Stimulated activated CD4-positive, alpha-beta T cell treated with anti-CD3 and anti-CD28 coated beads, Interleukin-4, amount 100 ng/mL, for 24 hours (primary cell): ENCODE data around the gene ERAP2.

Experiments
- DNase-seq: peaks from one replicate; pipeline ENCODE4 v3.0.0-alpha.2; 2020

ERAP2 gene

DNA sequence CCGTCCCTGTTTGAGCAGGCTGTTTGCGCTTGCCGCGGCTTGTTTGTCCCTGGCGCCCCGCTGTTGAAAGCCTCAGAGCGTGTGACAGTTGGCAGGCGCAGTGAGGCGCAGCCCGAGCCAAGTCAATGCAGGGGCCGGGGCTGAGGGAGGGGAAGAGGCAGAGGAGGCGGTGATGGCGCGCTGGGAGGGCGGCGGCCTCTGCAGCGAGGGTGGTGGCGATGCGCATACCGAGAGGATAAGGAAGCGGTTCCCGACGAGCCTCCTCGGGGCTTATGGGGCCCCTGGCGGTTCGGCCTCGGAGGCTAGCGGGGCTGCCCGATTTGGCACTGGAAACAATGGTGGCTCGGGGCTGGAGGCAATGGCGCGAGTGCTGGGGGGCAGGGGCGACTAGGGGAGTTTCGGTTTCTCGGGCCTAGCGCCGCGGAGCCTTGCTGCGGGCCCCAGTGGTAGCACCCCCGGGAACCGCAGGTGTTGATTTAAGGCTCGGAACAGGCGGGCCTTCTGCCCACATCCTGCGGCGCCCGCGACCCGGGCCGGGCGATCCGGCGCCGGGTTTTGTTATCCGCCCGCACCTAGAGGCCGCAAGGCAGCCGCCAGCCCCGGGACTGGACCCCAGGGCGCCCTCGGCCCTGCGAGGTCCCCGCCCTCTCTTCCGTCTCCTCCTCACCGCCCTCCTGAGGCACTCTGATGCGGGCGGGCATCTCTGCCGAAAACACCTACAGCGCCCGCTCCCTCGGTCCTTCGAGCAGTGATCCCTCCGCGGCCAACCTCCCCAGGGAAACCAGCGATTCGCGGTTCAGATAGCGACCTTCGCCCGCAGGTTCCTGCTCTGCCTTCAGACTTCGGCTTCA lies 58.6 kb downstream of the ERAP2 start:
- DNase-seq: peak; percentile 91

GRCh38 chr5:96935559-96936430 lies 59.5 kb downstream of the ERAP2 start, which contains the start of gene LNPEP:
Gene LNPEP (plus strand): TSS chr5:96936080. CDS start chr5:96936156, 76 bp downstream.
- peak; percentile 95 for DNase-seq

DNA sequence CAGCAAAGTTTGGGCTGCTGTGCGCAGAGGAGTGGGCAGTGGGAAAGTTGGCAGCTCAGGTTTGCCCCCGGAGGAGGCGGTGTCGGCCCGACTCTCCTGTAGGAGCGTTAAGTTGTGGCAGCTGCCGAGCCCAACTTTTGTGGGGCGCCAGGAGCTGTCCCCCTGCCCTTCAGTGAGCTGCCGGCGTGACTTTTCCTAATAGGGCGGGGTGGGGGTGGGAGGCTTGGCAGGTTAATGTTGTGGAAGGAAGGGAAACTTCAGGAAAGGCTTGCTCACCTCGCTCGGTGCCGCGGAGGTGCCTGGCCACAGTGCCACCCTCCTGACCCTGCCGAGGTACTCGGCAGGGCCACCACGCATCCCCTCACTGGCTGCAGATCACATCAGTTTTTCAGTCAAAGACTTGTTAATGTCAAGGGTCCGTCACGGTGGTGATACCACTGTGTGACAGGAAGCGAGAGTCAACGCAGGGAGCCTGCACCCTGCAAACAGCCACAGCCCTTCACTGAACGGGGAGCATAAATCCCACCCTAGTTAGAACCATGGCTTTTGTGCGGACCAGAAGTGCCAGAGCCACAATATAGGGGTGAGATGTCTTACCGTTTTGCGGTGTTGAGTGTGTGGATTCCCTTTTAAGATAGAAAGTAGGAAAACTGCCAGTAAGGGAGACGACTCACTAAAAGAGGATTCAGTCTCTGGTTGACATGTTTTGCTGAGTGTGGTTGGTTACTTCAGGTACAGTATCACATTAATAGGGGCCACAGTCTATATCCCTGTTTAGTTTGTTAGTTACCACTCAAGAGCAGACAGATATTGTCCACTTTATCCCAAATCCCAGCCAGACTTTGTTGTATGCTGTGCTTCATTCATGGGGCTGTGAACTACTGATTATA lies 60.4 kb downstream of the ERAP2 start:
- DNase-seq: peak; percentile 48

DNA sequence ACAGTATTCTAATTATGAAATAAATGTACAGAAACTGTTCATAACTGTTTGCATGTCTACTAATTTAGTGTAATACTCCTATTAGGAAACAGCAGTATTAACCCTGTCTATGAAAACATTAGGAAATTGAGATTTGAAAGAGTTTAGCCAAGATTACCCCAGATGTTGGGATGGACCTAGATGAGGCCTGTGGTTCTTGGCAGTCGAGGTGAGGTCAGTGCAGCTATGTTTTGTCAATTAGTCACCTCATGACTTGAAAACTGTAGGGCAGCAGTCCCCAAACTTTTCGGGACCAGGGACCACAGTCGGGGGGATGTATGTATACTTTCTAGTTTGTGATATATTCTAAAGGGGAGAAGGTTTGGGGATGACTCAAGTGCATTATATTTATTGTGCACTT lies 64.3 kb downstream of the ERAP2 start:
- no peak for DNase-seq

- no peak for DNase-seq
Measured at GRCh38 chr5:96941140-96941539, 64.8 kb downstream of the ERAP2 start.

GRCh38 chr5:96942078-96942477 lies 65.8 kb downstream of the ERAP2 start:
- no peak for DNase-seq

DNA sequence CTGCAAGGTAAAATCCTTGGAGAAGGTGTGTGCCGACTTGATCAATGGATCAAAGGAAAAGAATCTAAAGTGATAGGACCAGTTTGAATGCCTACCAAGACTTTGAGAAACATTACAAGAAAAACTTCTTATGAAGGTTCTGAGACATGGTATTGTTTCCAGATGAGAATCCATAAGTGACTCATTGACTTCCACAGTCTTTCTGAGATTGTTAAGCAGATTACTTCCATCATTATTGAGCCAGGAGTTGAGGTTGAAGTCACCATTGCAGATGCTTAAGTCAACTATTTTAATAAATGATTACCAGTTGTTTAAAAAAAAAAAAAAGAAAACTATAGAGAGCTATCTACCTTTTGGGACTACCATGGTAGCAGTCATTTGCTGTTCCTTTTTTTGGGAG lies 66.6 kb downstream of the ERAP2 start:
- no peak for DNase-seq

GRCh38 chr5:96943799-96944198 lies 67.5 kb downstream of the ERAP2 start:
- no peak for DNase-seq

GRCh38 chr5:96945144-96945897 lies 69.0 kb downstream of the ERAP2 start:
- no peak for DNase-seq

- DNase-seq: no peak
Measured at GRCh38 chr5:96946381-96946780, 70.1 kb downstream of the ERAP2 start.

GRCh38 chr5:96952118-96952750 lies 75.9 kb downstream of the ERAP2 start:
- no peak for DNase-seq

DNA sequence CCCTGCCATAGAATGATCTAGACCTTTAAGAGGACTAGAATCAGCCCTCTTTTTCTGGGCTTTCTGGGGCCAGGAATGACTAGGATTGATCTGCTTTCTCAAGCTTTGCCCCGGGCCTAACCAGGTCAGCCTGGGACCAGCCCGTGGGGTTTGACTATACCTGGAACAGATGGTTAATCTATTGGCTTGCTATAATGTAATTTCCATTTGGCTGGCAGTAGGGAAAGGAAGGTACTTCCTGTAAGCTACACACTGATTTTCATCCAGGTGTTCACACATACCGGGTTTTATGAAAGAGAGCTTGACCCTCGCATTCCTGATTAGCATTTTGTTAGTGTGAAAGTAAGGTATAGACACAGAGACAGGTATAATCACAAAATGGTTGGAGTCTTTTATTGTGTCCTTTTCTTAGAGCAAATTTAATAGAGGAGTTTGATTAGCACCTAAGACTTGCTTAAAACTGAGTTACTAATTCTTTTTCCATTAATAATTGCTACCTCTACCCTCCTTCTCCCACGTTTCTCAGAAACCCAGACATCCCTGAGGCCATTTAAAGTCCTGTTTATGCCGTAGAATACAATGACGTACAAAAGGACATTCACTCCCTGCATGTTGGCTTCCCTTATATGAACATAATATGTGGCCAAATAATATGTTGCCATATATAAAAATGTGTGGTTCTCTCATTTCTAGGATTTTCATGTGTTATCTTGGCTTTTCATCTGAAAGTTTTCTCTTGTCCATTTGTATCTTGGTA lies 76.9 kb downstream of the ERAP2 start:
- no peak for DNase-seq

- DNase-seq: peak; percentile 56
Measured at GRCh38 chr5:96957254-96958049, 81.2 kb downstream of the ERAP2 start.

- DNase-seq: no peak
Measured at GRCh38 chr5:96958977-96959376, 82.7 kb downstream of the ERAP2 start.

GRCh38 chr5:96961053-96961452 lies 84.8 kb downstream of the ERAP2 start:
- DNase-seq: no peak

DNA sequence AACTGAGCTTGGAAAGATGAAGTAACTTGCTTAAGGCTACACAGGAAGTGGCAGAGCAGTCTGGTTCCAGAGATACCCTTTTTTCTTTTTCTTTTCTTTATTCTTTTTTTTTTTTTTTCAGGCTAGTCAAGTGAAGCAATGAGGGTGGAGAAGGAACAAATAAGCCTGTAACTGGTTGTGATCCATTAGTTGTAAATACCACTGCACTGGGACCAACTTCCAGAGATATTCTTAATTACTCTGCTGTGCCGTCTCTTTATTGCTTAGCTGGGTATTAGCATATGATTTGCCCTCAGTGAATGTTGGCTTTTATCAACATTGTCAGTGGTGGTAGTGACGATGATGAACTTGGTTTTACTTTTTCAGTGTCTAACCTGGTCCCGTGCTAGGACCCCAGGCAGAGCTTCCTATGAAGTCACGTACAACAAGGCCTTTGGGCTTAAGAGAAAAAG lies 86.3 kb downstream of the ERAP2 start:
- DNase-seq: no peak

GRCh38 chr5:96963267-96963666 lies 87.0 kb downstream of the ERAP2 start:
- DNase-seq: no peak

- DNase-seq: no peak
Measured at GRCh38 chr5:96966801-96967200, 90.5 kb downstream of the ERAP2 start.

DNA sequence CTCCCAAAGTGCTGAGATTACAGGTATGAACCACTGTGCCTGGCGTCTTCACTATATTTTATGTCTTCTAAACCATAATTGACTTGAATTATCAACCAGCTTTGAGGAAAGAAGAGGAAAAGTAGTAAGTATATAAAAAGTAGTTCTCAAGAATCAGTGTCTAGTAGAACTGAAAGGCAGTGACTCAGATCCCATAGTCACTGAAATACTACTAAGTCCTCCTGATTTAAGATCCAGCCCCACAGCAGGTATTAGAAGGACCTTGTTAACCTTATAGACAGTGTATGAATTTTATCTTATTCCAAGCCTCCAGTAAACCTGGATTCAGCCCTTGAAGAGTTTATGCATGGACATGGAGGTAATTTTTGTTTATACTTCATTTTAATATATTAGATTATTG lies 91.1 kb downstream of the ERAP2 start:
- no peak for DNase-seq

- no peak for DNase-seq
Measured at GRCh38 chr5:96968074-96968473, 91.8 kb downstream of the ERAP2 start.
